ENCODE measurements around the gene PTGFRN.

PTGFRN gene

DNA sequence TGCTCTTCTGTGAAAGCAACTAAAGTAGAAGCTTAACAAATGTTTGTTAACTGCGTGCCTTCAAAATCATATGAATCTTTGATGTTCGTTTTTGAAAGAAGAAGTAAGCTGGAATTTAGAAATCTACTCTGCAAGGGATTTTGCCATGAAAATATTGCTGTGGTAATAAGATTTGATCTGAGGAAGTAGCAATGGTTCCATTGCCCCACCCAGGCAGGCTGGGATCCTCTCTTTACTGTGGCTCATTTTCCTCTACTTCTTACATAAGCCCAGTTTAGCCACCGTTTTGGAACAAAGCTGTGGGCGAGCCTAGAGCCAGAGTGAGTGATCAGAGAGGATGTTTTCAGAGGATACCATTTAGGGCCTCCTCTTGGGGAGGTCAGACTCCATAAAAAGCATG, 20.3 kb upstream of the PTGFRN start:
- FAIRE-seq = no peak

DNA sequence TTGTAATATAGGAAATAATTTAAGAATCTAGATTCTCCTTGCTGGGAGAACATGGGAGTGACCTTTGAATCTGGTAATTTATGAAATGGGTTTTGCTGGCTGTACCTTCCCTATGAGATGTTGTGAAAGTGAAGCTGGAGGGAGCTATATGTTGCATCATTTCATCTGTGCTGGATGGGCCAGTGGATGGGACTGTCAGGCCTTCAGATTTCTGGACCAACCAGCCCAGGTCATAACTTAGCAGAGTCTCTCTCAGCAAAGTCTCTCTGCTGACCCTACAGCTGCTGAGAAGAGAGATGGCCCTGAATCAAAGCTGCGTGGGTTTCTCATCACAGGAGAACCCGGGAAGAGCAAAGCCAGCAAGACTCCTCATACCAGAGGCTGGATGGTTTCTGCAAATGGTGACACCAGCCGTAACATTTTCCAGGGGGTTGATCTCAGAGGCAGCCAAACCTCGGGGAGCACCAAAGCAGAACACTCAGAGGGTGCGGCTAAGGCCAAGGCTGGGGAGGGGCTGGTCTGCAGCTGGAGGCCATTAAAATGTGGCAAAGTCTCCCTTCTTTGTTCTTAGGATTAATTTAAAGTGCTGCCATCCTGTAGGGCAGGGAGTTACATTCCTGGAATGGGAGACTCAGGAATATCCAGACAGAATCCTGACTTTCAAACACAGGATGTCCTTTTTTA, 18.2 kb upstream of the PTGFRN start:
- no peak for FAIRE-seq

DNA sequence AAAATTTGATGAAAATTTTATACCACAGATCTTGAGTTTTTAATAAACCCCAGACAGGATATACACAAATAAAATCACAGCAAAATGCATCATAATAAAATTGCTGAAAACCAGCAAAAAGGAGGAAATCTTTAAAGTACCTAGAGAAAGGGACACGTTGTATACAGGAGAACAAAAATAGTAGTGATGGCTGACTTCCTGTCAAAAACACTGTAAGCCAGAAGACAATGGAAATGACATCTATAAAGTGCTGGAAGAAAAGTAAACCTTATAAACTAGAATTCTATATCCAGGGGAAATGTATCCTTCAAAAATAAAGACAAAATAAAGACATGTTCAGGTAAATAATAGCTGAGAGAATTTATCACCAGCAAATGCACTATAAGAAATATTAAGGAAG, 14.6 kb upstream of the PTGFRN start:
- FAIRE-seq = no peak

DNA sequence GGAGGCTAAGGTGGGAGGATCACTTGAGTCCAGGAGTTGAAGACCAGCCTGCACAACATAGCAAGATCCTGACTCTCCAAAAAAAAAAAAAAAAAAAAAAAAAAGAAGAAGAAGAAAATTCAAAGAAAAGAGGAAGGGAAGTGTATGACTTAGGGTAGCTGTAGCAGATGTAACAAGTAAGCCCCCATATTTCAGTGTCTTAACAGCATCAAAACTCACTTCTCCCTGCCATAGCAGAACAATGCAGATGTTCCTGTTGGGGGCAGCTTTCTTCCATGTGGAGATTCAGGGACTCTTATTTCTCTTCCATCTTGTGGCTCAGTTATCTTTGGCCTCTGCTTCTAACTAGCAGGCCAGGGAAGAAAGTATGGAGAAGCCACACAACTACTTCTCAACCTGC, 10.2 kb upstream of the PTGFRN start:
- no peak for FAIRE-seq

DNA sequence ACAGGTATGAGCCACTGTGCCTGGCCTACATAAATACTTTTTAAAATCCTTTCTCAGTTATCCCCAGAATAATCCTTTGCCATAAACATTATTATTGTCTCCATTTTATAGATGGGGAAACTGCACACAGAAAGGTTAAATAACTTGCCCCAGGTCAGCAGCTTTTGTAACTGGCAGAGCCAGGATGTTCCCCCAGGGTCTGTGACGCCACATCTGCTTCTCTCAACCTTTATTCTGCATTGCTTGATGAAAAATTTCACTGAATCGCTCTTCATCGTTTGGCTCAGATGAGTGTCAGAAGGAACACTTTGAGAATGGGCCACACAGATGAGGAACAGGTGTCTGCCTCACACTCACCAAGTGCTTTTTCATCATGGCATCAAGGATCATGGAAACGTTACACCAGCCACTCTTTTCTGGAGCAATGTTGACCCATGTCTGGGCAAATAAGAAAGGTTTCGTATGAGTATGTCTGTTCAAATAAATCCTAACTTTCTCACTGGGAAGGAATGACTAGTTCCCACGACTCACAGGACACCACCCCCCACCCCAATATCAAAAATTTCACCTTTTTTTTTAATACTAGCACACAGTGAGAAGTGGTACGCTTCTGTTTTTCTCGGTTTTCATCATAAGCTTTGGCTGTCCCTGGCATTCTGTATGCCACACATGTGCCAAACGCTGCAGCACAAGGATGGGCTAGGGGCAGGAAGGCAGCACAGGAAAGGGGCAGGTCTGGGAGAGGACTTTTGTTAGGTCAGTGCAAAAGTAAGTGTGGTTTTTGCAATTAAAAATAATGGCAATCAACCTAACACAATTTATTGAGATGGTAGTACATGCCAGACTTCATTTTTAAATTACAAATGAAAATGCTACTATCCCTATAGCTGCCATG, 9.0 kb upstream of the PTGFRN start:
- no peak for FAIRE-seq

DNA sequence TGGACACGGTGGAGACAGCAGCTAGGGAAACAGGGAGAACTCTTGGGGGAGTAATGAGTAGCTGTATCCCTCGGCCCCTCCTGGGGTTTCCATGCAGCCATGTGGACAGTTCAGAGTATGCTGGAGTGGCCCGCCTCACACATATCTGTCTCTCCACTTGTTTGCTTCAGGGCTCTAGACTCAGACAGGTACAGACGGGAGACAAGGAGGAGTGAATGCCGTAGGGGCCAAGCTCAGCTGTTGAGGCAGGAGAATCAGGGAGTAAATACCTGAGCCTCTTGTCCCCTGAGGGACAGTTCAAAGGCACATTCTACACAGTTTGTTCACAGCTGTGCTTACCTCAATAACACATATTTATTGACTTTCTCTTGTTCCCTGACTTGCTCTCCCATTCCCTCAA, 7.7 kb upstream of the PTGFRN start:
- FAIRE-seq = no peak

DNA sequence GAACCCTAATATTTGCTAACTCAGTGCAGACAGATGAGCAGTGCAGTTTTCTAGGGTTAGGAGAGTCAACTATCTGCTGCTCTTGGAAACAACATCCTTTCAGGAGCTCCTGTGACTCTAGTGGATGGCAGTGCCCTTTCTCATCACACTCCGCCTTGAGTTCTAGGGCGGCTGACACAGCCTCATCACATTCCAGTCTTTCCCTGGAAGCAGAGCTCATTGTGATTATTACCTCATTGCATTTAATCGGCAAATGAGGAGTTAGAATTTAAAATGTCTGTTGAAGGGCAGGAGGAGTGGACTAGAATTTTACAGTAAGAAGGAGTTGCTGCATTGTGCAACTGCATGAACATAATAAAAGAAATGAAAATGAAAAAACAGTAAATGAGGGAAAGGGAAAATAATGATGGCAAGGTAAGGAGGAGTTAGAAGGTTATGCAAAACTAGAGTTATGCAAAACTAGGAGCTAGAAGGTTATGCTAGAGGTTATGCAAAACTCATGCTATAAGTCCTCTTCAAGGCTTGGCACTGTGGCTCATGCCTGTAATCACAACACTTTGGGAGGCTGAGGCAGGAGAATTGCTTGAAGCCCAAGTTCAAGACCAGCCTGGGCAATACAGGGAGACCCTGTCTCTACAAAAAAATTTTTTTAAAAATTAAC, 6.9 kb upstream of the PTGFRN start:
- no peak for FAIRE-seq

DNA sequence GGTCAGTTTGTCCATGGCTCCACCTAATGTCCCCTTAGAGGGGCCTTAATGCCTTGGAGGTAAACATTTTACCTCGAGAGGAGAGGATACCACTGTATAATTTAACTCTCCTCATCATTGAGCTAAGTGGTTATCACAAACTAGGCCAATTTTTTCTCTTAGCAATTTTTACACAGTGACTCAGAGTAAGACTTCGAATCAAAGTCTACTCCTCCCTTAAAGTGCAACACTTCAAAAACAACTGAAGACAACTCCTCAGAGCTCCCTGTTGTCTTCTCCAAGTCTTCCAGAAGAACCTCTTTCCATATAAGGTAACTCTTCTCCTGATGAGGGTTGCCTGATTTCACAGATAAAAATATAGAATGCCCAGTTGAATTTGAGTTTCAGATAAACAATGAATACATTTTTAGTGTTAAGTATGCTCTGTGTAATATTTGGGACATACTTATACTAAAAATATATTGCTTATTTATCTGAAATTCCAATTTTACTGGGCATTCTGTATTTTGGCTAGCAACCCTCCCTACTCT, 4.9 kb upstream of the PTGFRN start:
- FAIRE-seq = no peak

DNA sequence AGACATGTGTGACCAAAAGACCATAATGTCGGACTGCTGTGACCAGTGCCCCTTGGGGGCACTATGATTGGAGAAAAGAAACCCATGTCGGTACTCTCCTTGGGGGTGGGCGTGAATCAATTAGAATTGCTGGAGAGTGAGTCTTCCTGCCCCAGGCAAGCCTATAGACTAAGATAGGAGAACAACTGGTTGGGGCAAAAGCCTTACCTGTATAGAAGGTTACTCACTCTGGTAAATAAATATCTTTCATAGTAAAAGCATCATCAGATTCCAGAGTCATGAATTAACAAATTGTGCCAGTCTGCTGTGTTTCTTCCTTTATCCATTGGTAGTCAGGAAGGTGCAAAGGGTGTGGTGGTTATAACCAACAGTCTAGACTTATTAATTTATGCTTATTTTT, 2.9 kb upstream of the PTGFRN start:
- FAIRE-seq = no peak

DNA sequence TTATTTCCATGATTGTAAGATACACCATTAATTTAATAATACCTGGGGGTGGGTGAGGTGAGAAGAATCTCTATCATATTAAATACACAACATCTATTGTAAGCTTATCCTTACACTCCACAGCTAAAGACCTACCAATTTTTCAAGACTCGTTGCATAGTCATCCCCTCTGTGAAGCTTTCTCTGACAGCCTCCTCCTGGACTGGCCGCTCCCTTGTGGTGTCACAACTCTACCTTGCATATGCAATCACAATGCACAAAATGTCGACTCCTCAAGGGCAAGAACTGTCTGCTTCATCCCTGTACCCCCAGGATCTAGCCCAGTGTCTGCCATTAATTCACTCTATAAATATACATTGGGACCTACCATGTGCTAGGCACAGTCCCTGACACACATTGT, 2.4 kb upstream of the PTGFRN start:
- FAIRE-seq = no peak

DNA sequence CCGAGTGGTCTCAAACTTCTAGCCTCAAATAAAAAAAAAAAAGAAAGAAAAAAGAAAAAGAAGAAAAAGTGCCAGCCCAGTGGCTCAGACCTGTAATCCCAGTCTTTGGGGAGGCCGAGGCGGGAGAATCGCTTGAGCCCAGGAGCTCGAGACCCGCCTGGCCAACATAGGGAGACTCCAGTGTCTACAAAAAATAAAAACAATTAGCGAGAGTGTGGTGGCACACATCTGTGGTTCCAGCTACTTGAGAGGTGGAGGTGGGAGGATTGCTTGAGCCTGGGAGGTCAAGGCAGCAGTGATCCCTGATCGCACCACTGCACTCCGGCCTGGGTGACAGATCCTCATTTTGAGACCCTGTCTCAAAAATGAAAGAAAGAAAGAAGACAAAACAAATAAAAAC, 1.4 kb upstream of the PTGFRN start:
- FAIRE-seq = no peak

DNA sequence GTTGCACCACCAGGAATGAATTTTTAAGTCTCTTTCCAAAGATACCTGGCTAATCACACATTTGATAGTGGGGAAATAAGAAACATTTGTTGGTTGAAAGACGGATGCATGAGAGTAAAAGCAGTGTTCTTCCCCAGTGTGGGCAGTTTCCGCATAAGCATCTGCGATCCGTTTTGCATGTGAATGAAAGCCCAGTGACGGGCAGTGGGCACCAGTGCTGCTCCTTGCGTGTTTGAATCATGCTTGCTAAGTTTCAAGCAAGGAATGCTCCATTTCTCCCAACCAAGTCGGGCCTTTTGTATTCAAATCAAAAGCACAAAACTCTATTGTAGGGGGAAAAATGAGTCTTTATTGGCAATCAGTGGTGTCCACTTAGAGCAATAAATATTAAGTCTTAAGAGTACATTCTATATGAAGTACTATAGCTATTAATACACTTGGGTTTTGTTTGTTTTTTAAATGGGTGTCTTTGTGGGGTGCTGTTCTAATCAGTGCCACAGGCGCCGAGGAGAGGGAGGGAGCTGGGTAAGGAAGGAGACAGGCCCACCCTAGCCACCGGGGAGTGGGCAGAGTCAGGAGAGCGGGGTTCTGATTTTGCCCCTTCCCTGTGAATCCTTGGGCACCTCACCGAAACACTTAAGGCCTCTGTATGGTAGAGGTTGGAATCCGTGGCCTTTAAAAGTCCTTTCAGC, 750 bp upstream of the PTGFRN start:
- no peak for FAIRE-seq

DNA sequence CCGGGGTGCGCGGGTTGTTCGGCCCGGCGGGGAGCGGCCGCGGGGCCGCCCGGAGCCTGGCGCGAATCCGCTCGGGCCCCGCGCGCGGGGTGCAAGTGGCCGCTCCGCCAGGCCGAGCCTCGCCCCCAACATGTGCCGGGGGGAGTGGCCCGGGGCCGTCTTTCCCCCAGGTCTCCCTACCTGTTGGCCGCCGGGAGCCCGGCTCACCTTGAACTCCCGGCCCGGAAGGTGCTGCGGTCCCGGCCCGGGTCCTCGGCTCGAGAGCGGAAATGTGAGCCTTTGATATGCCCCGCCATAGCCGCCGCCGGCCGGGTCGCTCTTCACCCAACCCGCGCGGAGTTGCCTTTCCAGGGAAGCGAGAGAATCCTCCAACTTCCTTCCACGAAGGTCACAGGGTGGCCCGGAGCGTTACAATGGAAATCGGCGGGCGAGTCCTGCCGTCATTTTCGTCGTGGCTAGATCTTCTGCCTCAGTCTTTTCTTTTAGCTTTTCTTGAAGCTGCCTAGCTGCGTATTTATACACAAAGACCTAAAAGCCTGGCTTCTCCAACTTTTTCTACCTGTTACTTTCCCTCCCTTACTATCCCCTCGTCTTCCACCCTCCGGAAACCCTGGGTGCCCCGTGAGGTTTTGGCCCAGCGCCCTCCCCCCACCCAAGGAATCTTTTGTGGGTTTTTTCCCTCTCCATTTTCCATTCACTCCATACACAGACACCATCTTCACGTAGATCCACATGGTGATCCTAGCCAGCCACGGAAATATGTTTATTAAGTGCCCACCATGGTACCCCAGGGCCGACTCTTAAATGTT, 867 bp downstream of the PTGFRN start:
- FAIRE-seq = no peak

DNA sequence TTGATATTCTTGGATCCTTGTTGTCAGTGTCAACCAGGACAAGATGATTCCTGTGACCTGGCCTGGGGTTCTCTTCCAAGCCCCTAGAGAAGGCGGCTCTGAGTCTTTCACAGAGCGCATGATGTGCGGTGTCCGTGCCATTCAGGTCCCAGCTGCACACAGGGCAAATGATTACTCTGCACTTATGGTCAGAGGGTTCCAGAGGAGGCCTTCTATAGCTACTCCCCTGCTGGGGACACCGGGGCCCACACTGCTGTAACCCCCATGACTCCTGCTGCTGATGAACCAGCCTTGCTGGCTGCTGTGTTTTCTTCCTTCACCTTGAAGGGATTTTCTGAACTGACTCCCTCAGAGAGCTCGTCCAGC, 1.5 kb downstream of the PTGFRN start:
- FAIRE-seq = no peak

DNA sequence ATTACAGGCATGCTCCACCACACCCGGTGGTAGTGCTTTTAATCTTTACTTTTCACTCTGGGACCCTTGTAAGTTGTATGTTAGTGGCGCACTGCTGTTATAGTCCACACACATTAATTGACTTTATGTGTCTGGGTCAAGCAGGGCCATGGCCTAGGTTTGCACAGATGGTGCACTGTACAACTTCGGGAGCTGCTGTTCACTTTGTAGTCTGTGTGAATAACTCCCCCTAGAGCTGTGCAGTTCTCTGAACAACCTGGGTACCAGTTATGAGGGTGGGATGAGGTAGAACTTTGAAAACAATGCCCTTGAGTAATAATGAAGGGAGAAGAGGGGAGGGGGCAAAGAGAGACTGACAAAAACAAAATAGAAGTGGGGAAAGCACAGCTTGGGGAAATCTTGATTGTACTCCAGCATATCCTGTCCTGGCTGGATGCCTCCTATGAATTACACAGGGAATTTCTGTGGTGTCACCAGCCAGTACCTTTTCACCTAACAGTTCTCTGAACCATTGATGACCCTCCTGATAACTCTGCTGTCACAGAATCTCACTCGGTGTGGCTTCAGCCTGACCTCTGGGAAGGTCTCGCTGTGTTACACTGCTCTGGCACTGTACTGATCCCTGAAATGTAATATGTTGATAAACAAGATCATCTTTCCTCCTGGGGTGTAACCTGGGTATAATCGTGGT, 2.2 kb downstream of the PTGFRN start:
- FAIRE-seq = no peak

DNA sequence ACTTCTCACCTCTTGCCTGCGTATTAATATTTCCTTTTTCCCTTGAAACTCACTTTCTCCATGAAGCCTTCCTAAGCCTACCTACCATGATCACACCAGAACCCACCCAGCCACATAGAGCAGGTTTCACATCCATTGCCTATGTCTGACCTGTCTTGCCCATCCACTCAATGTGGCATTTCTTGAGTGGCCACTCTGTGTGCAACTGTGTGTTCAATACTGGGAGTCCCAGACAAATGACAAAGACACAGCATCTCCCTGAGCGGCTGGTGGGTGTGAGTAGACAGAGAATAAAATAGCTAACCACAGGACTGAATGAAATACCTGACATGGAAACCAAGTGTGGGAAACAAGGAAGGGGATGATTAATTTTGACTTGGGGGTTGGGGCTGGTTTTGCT, 3.1 kb downstream of the PTGFRN start:
- FAIRE-seq = no peak

DNA sequence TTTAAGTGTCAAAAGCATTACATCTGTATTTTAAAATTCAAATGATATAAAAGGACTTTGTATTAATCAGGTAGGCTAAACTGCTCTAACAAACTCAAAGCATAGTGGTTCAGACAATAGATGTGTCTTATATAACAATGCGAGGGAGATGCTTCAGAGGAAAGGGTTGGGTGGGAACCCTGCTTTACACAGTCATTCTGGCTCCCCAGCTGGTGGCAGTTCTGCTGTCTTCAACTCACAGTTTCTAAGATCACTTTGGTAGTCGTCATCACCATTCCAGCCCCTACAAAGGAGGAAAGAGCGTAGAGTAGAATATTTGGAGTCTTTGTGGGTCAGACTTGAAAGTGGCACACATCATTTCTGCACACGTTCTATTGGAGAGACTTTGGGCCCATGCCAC, 4.2 kb downstream of the PTGFRN start:
- FAIRE-seq = no peak

DNA sequence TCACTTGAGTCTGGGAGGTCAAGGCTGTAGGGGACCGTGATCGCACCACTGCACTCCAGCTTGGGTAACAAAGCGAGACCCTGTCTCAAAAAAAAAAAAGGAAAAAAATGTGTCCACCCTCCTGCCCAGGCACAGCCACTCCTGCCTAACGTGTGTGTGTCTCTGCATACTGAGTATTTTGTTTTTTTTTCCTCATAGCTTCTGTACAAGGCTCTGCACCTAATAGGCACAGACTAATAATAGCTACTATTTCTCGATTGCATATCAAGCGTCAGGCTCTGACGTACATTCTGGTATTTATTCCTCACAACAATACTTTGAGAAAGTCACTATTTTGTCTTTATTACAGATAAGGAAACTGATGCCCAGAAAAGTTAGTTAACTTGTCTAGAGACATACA, 5.0 kb downstream of the PTGFRN start:
- FAIRE-seq = no peak

DNA sequence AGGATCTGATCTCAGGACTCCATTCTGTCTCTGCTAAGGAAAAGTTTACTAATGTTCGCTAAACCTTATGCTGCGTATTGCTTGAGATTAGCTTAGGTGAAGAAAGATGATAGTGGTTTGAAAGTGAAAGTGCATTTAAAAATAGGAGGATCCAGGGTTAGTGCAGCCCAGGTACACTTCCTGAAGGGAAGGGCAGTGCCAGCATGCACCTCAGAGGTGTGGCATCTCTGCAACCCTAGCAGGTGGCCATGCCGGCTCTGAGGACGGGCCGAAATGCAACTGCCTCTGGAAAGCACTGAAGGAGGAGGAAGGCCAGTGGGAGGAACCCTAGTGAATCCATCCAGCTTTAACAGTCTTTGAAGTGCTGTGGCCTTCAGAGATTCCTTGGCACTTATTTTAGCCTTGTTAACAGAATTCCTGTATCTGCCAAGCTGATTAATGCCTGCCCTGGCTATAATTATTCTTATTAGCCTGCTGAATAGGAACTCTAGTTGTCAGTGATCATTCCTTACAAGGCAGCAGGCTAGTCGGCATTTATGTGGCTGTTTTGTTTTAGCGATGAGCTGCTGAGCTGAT, 5.5 kb downstream of the PTGFRN start:
- no peak for FAIRE-seq

DNA sequence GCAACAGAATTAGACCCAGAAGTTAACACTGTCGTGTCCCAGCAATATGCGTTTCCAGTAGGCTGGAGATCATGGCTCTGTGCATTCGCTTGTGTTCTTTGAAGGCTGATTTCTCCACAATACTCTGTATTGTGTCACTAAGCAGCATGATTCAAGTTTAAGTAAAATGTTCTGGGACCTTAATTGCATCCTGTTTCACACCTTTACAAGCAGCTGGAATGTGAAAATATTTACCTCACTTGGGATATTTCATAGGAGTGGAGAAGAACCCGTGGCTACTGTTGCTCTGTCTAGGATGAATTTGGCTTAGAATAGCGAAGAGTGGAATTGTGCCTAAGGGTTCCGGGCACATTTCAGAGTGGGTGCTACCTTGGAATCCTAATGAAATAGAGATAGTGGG, 6.3 kb downstream of the PTGFRN start:
- no peak for FAIRE-seq

Measured in TTC549 (cell line).